HL-60/S4 treated with phorbol 12-myristate 13-acetate at 8.2 ng/mL for 4 days and 3 days (cell line): ENCODE data around the gene AAMP.
"Not testable (repeated sequence)": the region's sequence is repeated elsewhere in the genome, so short reads cannot be mapped to it uniquely, and the experiment has no call there.

ENCODE experiments used
- in situ Hi-C: fragments of 300-500 bp; cut with MboI; formaldehyde crosslinking; loops from 2 replicates; pipeline ENCODE4 v1.15.0; 2022; ENCODE audit warnings: low sequenced_read_pairs

AAMP gene, protein sequence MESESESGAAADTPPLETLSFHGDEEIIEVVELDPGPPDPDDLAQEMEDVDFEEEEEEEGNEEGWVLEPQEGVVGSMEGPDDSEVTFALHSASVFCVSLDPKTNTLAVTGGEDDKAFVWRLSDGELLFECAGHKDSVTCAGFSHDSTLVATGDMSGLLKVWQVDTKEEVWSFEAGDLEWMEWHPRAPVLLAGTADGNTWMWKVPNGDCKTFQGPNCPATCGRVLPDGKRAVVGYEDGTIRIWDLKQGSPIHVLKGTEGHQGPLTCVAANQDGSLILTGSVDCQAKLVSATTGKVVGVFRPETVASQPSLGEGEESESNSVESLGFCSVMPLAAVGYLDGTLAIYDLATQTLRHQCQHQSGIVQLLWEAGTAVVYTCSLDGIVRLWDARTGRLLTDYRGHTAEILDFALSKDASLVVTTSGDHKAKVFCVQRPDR

DNA sequence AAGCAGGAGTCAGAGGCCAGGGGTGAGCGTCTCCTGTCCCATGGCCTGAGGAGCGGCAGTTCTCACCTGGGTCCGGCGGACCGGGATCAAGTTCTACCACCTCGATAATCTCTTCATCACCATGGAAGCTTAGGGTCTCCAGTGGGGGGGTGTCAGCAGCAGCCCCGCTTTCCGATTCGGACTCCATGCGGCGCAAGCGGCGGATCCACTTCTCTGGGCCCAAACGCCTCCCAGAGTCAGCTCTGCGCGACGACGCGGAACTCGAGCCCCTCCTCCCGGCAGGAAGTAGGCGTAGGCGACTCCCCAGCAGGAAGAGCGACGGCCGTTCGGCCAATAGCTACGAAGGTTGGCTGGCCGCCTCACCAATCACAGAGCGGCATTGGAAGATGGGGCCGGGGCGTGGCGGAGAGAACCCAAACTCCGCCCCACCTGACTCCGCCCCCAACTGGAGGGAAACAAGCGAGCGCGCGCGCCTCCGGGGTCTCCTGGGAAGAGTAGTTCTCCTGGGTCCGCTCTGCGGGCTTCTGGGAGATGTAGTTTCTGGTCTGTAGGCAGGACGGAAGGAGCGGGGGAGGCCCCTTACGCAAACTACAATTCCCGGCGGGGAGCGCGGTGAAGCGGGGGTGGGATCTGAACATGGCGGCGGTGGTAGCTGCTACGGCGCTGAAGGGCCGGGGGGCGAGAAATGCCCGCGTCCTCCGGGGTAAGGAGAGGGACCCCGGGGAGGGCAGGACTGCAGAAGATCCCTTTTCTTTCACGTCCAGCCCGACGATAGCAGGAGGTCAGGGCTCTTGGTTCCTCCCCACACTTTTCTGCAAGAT, at the start of gene AAMP, which contains the start of gene PNKD:
Gene AAMP, minus strand, starts transcription at position 238 of the 821 bp plus-strand sequence. Its CDS starts 51 bp downstream, at position 187.
Gene PNKD, plus strand, starts transcription at position 620 of the 821 bp plus-strand sequence. Its CDS starts 17 bp downstream, at position 637.
- in situ Hi-C loops = no loop called here

DNA sequence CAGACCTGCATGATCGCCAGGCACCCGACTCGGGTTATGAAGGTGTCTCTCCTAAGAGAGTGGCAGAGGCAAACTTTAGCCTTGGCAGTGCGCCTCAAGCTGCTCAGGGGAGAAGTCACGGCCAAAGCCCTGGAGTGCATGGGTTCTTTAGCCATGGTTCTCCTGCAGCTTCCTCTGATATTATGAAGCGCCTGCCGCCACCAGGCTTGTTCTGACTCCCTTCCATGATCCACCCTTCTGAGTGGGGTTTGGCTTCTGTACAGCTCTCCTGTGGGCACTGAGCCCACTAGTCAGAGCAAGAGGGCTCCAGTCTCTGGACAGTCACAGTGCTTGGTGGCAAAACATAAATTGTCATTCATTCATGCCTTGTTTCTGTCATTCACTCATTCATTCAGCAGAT, 48.3 kb upstream of the AAMP start:
- in situ Hi-C loops = no loop called here

DNA sequence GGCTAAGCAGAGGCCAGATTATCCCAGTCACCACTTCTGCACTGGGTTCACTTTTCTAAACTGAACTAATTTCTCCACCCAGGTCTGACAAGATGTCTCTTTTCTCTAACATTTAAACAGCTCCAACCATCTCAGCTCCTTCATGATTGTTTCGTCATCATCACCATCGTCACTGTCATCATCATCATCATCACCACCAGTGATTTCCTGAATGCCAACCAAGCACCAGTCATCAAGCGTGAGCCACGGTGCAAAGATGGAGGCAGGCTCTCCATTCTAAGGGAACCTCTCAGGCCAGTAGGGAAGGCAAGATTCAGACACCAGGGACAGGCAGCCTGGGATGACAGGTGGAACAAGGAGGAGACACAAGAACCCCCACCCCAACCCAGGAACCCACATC, 47.9 kb upstream of the AAMP start:
- in situ Hi-C loops = no loop called here

DNA sequence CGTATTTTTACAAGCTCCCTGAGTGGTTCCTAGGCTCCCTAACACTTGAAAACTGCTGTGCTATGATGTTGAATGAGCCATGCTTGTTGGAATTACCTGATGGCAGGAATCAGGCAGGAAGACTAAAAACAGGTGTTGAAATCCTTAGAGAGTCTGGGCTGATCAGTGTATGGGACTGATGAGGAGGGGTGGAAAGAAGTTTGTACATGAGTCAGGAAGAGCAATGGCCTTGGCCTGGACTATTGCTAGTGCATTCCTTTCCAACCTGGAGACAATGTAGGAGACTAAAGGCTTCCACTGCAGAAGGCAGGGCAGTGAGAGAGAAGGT, 47.3 kb upstream of the AAMP start:
- in situ Hi-C loops = no loop called here

DNA sequence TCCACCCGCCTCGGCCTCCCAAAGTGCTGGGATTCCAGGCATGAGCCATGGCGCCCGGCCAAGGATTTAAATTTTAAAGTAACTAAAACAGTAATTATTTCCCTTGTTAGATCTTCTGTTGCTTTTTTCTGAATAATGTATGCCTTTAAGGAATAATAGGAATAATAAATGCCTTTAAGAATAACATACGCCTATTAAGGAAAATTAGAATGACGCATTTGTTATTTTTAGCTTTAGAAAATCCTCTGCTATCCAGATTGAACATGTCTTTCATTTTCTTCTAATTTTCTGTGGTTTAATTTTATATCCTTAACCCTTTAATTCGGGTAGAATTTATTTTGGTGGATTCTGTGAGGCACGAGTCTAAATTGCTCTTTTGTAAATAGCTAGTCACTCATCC, 45.5 kb upstream of the AAMP start:
- in situ Hi-C loops = no loop called here

DNA sequence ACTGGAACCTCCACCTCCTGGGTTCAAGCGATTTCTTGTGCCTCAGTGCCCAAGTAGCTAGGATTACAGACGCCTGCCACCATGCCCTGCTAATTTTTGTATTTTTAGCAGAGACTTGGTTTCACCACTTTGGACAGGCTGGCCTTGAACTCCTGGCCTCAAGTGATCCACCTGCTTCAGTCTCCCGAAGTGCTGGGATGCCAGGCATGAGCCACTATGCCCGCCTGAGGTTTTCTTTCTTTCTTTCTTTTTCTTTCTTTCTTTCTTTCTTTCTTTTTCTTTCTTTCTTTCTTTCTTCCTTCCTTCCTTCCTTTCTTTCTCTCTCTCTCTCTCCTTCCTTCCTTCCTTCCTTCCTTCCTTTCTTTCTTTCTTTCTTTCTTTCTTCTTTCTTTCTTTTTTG, 44.8 kb upstream of the AAMP start:
- in situ Hi-C loops = not testable (repeated sequence)

DNA sequence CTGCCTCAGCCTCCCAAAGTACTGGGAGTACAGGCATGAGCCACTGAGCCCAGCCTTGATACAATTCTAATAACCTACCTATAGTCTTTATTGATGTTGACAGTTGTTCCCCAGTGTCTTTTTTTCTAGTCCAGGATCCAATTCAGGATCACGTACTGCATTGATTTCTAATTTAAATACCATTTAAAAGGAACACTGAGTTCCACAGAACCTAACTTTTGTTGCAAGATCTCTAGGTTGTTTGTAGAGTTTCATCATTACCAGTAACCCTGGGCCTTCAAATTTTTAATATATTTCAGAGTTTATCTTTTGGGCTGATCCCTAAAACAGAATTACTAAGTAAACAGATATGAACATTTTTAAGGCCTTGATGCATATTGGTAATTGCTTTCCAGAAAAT, 43.4 kb upstream of the AAMP start:
- in situ Hi-C loops = no loop called here

DNA sequence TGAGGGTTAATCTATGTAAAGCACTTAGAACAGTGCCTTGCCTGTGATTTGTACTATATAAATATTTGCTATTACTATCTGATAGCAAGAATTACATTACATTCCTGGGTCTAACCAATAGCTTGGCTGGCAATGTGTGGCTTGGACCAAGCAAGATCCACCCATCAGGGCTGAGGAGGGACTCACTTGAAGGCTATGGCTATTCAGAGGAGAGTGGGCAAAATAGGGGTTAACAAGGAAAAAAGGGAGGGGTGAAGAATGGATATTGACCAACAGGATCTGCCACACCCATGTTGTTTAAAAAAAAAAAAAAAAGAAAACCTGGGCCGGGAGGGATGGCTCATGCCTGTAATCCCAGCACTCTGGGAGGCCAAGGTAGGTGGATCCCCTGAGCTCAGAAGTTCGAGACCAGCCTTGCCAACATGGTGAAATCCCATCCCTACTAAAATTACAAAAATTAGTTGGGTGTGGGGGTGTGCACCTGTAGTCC, 42.4 kb upstream of the AAMP start:
- in situ Hi-C loops = no loop called here

DNA sequence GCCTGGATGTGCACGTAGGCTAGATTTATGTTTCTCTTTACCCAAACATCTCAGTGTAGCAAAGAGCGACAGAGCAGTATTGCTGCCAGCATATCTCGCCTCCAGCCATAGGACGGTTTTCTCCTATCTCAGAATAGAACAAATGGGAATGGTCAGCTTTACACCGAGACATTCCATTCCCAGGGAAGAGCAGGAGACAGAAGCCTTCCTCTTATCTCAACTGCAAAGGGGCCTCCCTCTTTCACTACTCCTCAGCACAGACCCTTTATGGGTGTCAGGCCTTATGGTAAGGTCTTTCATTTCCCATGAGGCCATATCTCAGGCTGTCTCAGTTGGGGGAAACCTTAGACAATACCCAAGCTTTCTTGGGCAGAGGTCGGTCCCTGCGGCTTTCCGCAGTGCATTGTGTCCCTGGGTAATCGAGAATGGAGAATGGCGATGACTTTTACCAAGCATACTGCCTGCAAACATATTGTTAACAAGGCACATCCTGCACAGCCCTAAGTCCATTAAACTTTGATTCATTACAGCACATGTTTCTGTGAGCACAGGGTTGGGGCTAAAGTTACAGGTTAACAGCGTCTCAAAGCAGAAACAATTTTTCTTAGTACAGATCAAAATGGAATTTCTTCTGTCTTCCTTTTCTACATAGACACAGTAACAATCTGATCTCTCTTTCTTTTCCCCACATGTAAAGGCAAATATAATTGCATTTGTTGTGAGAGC, 41.8 kb upstream of the AAMP start:
- in situ Hi-C loops = not testable (repeated sequence)

DNA sequence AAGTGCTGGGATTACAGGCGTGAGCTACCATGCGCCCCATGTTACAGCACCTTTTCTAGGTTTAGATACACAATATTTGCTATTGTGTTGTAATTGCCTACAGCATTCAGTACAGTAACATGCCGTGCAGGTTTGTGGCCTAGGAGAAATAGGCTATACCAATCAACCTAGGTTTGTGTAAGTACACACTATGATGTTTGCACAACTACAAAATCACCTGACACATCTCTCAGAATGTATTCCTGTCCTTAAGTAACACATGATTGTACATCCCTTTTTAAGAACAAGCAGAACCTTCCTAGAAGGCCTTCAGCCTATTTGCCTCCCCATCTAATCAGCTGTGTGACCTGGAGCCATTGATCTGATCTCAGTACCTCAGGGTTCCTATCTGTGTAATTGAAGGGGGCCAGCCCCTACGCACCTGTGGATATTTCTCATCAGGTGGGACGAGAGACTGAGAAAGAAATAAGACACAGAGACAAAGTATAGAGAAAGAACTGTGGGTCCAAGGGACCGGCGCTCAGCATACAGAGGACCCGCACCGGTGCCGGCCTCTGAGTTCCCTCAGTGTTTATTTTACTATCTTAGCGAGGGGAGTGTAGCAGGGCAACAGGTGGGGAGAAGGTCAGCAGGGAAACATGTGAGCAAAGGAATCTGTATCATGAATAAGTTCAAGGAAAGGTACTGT, 41.1 kb upstream of the AAMP start:
- in situ Hi-C loops = no loop called here

DNA sequence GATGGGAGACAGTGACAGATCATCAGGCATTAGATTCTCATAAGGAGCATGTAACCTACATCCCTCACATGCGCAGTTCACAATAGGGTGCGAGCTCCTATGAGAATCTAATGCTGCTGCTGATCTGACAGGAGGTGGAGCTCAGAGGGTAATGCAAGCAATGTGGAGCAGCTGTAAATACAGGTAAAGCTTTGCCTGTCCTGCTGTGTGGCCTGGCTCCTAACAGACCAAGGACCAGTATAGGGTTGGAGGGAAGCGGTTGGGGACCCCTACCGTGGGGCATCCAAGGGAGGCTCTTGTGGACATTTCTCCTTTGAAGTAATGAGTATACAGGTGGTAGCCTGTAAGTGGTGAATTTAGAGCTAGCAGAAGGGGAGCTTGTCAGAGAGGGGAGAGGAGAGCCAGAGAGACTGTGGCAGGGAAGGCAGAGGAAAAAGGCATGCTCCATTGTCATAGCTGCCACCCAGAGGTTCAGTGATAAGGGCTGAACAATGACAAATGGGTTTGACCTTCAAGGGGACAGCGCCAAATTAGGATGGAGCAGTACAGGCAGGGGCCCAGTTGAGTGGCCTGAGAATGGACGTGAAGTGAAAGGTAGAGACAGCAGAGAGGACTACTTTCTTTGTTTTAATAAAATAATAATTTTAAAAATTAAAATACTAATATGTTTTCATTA, 37.6 kb upstream of the AAMP start:
- in situ Hi-C loops = no loop called here

DNA sequence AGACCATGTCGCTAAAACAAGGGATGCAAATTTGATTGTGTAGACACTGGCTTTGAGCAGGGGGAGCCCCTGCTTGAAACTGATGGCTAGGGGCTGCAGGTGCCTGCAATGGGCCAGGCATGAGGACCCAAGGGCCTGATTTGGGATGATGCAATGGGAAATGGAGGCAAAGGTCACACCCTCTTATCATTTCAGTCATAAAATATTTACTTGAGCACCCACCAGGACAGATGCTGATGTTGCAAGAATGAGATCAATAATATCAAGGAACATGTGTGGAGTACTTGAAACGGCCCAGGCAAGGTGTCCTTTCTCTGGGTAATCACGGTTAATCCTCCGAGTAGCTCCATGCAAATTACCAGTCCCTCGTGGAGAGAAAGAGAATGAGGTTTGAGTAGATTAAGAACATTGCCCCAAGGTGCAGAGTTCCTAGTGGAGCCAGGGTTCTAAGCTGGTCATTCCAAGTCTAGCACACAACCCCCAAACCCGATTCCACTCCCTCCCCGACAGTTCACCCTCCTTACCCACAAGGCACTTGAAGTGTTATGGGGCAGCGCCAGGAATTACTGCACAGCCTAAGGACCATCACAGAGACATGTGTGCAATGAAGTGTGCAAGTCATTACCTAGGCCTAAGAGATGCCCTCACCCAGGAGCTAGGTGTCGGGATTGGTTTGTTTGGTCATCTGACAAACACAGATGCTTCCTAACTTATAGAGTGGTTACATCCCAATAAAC, 36.4 kb upstream of the AAMP start:
- in situ Hi-C loops = no loop called here

DNA sequence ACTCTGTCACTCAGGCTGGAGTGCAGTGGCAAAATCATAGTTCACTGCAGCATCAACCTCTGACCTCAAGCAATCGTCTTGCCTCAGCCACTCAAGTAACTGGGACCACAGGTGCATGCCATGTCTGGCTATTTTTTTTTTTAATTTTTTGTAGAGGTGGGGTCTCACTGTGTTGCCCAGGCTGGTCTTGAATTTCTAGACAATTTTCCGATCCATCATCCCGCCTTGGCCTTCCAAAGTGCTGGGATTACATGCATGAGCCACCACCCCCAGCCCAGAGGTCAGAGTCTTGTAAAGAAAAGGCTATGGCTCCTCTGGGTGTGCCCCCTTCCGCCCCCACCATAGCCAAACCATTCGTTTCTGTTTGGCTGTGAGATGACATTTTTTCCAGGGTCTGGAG, 35.4 kb upstream of the AAMP start:
- in situ Hi-C loops = no loop called here

DNA sequence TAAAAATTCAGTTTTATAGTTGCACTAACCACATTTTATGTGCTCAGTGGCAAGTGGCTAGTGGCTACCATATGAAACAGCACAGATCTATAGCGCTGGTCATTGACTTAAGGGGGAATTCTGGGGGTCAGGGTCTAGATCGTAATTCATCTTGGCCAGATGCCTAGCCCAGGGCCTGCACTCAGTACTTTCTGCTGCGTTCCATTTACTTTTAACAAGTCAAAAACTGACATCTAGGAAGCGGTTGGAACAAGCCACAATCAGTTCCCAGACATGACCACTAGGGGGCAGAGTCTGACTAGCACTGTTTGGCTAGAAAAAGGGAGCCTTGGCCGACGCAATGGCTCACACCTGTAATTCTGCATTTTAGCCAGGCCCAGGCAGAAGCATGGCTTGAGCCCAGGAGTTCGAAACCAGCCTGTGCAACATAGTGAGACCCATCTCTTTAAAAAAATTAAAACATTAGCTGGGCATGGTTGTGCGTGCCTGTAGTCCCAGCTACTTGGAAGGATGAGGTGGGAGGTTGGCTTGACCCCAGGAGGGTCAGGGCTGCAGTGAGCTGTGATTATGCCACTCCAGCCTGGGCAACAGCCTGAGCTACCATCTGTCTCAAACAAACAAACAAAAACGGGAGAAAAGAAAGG, 31.4 kb upstream of the AAMP start:
- in situ Hi-C loops = no loop called here

DNA sequence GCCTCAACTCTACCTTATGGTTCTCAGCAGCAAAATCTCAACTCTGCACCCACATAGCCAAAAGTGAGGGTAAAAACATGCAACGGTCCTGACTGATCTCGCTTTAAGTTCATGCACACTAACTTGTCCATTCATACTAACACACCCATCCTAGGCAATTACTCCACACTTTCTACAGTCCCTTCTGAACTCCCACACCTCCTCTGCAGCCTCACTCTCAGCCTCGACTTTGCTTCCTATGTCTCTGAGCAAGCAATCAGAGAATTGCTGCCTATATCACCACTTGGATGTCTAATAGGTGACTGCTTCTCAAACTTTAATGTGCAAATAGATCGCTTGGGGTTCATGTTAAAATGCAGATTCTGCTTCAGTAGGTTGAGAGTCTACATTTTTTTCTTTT, 30.2 kb upstream of the AAMP start:
- in situ Hi-C loops = no loop called here

DNA sequence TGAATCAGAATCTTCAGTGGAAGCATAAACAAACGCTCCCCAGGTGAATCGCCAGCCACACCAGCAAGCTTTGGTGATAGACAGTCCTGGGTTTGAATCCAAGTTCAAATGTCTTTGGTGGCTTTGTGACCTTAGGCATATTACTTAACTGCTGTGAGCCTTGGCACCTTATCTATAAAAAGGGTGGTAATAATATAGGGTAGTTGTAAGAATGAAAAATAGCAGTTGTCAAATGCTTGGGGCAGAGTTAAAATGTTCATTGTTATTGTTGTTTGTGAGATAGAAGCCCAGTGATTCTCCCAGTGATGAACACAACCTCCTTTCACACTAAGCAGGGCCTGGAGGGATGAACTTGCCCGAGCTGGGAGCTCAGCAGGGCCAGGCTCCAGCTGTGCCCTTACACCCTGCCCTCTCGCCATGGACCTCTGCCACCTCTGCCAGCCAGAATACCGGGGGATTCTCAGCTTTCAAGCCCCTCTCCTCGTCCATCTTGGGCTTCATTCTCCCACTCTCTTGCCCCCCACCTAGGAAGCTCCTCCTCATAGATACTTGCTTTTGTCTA, 28.5 kb upstream of the AAMP start:
- in situ Hi-C loops = no loop called here

DNA sequence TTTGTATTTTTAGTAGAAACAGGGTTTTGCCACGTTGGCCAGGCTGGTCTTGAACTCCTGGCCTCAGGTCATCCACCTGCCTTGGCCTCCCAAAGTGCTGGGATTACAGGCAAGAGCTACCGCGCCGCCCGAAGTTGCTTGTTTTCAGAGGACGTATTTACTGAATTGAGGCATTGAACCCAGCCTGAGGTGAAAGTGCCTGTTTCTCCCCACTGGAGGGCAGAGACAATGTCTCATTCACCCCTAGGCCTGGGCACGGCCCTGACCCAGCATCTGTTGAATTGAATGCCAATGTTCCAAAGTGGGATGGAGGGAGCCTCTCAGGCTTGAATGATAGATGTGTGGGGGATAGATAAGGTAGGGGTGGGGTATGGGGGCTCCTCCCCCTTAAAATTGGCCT, 26.9 kb upstream of the AAMP start:
- in situ Hi-C loops = no loop called here

DNA sequence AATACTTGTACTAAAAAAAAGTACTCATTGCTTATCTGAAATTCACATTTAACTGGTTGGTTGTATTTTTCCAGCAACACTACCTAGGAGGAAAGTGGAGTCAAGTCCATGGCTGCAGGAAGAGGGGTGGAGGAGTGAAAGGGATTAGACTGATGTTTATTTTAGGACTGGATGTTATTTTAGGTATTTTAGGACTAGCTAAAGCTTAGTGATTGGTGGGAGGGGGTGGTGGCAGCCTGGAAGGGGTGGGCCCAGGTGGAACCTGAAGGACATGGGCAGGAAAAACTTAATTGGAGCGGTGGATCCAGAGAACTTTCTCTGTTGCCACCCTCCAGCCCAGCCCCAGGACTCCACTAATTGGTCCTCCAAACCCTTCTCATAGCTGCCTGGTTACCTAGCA, 26.3 kb upstream of the AAMP start:
- in situ Hi-C loops = no loop called here

DNA sequence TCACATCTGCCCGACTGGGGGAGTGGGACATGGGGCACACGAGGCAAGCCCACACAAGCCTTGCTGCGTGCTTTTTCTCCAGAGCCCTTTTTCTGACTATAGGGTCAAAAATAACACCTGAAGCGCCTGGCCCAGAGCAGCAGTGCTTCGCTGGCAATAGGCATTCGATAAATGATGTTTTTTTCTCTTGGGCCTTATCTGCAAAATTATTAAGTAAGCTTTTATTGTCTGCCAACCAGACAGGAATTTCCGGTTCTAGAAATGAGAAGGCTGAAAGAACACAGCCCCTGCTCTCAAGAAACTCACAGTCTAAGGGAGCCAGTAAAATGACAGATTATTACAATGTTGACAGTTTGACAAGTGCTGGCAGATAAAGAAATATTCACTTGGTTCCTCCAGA, 25.1 kb upstream of the AAMP start:
- in situ Hi-C loops = no loop called here
